ENCODE measurements around the gene WTAP. TPM values are rescaled to one million over a fixed set of nuclear protein-coding genes. Genes with fewer than 3 reads are reported as not detected.
"Not testable (repeated sequence)": the region's sequence is repeated elsewhere in the genome, so short reads cannot be mapped to it uniquely, and the experiment has no call there.

The WTAP gene
- total and polyA plus RNA-seq, 3 experiments from 2014 or later: 95.1 to 149 (median 103) TPM

DNA sequence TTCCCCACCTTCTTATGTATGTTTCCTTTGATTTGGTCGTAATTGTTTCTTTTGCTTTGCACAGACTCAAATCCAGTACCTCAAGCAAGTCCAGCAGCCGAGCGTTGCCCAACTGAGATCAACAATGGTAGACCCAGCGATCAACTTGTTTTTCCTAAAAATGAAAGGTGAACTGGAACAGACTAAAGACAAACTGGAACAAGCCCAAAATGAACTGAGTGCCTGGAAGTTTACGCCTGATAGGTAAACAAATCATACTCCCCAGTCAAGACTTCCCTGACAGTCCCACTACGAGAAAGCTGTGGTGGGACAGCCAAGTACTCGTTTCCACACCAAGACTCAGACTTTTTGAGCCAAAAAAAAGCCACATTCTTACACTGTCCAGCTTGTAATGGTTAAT, 20.8 kb downstream of the WTAP start:
- H3K27me3 ChIP-seq (ENCODE audit: insufficient read depth, low read length, poor library complexity, severe bottlenecking); H3K4me3 ChIP-seq (ENCODE audit: low read length); H3K9me3 Mint-ChIP-seq; H3K27ac Mint-ChIP-seq; H3K4me1 ChIP-seq (ENCODE audit: insufficient read depth, low read length); H3K27ac ChIP-seq (ENCODE audit: low read depth, low read length); H3K9me3 ChIP-seq (ENCODE audit: low read length); H3K4me3 Mint-ChIP-seq; H3K27me3 Mint-ChIP-seq; DNase-seq; POLR2A ChIA-PET: not testable (repeated sequence)
- peaks cover 10 to 33% (median 15%) of the 10 kb centered on the region in 3 donors for H3K4me1 Mint-ChIP-seq
- peaks cover 54% of the 10 kb centered on the region for H3K36me3 ChIP-seq (ENCODE audit: insufficient read depth, low read length)
- CTCF ChIA-PET: interaction anchor here (1.5 to 2.2 kb wide), 2 partner anchors 21 to 57 kb away, joined by 4 to 5 read pairs; partner anchors contain the start of gene WTAP
- H3K36me3 Mint-ChIP-seq: peaks cover 6 to 94% (median 33%) of the 10 kb centered on the region in 3 donors

DNA sequence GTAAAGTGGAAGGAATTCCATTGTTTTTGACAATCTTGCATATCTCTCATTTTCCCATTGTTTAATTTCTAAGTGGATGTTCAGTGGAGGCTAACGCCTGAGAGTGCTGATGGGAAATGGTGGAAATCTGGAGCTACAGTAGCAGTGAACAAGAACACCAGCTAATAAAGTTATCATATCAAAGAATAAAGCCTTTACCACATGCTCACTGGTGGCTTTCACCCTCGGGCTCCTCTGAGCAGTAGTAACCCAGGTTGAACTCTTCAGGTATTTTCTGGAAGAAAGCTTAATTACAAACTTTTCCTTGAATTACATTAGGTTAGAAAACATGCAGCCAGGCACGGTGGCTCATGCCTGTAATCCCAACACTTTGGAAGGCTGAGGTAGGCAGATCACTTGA, 24.1 kb downstream of the WTAP start:
- no peaks in the 10 kb centered on the region for H3K27me3 Mint-ChIP-seq
- Histone ChIP-seq H3K4me3 (ENCODE audit: low read length) (no peak overlapping the region), H3K27me3 (ENCODE audit: insufficient read depth, low read length, poor library complexity, severe bottlenecking) (no peaks in the 10 kb centered on the region), H3K36me3 (ENCODE audit: insufficient read depth, low read length) (peaks cover 49% of the 10 kb centered on the region), H3K27ac (ENCODE audit: low read depth, low read length) (no peak overlapping the region), H3K9me3 (ENCODE audit: low read length) (no peaks in the 10 kb centered on the region), H3K4me1 (ENCODE audit: insufficient read depth, low read length) (no peaks in the 10 kb centered on the region)
- no peak overlapping the region for H3K4me3 Mint-ChIP-seq
- POLR2A ChIA-PET: interaction anchor here (0.7 kb wide), 1 partner anchor 25 kb away, joined by 3 read pairs; no protein-coding TSS in a partner anchor
- peaks cover 5 to 92% (median 24%) of the 10 kb centered on the region in 3 donors for H3K36me3 Mint-ChIP-seq
- no peaks in the 10 kb centered on the region for H3K9me3 Mint-ChIP-seq
- DNase-seq: no peak
- H3K4me1 Mint-ChIP-seq: peaks cover 0 to 21% (median 4%) of the 10 kb centered on the region in 3 donors
- CTCF ChIA-PET: interaction anchor here (1.3 to 1.5 kb wide), 2 partner anchors 10 to 14 kb away, joined by 3 to 4 read pairs; partner anchors contain the start of gene ACAT2
- no peak overlapping the region for H3K27ac Mint-ChIP-seq

DNA sequence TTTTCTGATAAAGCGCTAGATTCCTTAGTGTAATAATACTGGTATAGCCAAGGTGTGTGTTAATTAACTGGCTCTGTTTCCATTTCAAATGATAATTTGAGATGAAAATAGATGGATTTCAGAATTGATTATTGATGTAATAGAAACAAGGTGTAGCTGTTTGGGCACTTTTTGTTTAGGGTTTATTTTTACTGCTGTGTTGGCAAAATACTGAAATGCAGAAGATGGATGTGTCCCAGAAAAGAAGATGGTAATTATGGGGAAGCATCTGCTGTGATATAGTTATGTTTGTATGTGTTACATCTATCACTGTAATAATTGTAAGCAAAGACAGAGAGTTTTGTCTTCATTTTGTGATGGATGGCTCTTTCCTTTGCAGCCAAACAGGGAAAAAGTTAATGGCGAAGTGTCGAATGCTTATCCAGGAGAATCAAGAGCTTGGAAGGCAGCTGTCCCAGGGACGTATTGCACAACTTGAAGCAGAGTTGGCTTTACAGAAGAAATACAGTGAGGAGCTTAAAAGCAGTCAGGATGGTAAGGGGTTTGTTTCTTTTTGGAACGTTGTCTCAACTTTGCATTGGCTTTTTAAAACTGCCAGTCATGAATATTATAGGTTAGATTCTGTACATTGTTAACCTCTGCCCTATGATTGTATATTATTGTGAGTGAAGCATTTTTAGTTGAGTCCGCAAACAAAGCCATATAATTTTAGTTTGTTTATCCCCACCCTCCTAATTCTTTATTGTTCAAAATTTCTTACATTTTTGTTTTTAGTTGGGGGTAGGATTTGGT, 26.0 kb downstream of the WTAP start:
- peaks cover 5 to 91% (median 27%) of the 10 kb centered on the region in 3 donors for H3K36me3 Mint-ChIP-seq
- H3K9me3 Mint-ChIP-seq: no peaks in the 10 kb centered on the region

DNA sequence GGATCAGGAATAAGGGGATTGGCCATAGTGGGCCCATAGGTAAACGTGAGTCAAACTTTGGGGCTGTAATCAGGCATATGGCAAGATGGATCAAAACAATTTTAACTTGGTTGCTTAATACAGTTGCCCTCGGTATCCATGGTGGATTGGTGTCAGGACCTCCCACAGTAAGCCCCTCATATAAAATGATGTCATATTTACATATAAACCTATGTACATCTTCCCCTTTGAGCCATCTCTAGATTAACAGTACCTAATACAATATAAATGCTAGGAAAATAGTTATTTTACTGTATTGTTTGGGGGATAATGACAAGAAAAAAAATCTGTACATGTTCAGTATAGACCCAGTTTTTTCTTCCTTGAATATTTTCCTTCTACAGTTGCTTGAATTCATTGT, 27.1 kb downstream of the WTAP start:
- ChIA-PET CTCF (no interaction called here), POLR2A (no interaction called here)
- Histone ChIP-seq H3K4me1 (ENCODE audit: insufficient read depth, low read length) (no peaks in the 10 kb centered on the region), H3K27me3 (ENCODE audit: insufficient read depth, low read length, poor library complexity, severe bottlenecking) (no peaks in the 10 kb centered on the region), H3K9me3 (ENCODE audit: low read length) (no peaks in the 10 kb centered on the region), H3K4me3 (ENCODE audit: low read length) (no peak overlapping the region), H3K36me3 (ENCODE audit: insufficient read depth, low read length) (peaks cover 38% of the 10 kb centered on the region), H3K27ac (ENCODE audit: low read depth, low read length) (no peak overlapping the region)
- Mint-ChIP-seq H3K27ac (no peak overlapping the region), H3K27me3 (no peaks in the 10 kb centered on the region), H3K4me3 (no peak overlapping the region), H3K9me3 (no peaks in the 10 kb centered on the region), H3K36me3 (peaks cover 5 to 84% (median 20%) of the 10 kb centered on the region in 3 donors), H3K4me1 (peaks cover 0 to 32% (median 5%) of the 10 kb centered on the region in 3 donors)
- no peak for DNase-seq

More for the DNA sequence above, 26.0 kb downstream of the WTAP start:
- Mint-ChIP-seq H3K27ac (peak overlapping the region in 5 of 8 donors; percentile 5 to 52 (median 34)), H3K27me3 (no peaks in the 10 kb centered on the region), H3K4me3 (no peak overlapping the region), H3K4me1 (peaks cover 0 to 28% (median 4%) of the 10 kb centered on the region in 3 donors)
- no peaks in the 10 kb centered on the region for H3K27me3 ChIP-seq (ENCODE audit: insufficient read depth, low read length, poor library complexity, severe bottlenecking)
- H3K4me1 ChIP-seq (ENCODE audit: insufficient read depth, low read length): no peaks in the 10 kb centered on the region
- POLR2A ChIA-PET: no interaction called here
- DNase-seq: no peak
- H3K36me3 ChIP-seq (ENCODE audit: insufficient read depth, low read length): peaks cover 43% of the 10 kb centered on the region
- CTCF ChIA-PET: no interaction called here
- H3K9me3 ChIP-seq (ENCODE audit: low read length): no peaks in the 10 kb centered on the region
- H3K4me3 ChIP-seq (ENCODE audit: low read length): no peak overlapping the region
- H3K27ac ChIP-seq (ENCODE audit: low read depth, low read length): no peak overlapping the region

DNA sequence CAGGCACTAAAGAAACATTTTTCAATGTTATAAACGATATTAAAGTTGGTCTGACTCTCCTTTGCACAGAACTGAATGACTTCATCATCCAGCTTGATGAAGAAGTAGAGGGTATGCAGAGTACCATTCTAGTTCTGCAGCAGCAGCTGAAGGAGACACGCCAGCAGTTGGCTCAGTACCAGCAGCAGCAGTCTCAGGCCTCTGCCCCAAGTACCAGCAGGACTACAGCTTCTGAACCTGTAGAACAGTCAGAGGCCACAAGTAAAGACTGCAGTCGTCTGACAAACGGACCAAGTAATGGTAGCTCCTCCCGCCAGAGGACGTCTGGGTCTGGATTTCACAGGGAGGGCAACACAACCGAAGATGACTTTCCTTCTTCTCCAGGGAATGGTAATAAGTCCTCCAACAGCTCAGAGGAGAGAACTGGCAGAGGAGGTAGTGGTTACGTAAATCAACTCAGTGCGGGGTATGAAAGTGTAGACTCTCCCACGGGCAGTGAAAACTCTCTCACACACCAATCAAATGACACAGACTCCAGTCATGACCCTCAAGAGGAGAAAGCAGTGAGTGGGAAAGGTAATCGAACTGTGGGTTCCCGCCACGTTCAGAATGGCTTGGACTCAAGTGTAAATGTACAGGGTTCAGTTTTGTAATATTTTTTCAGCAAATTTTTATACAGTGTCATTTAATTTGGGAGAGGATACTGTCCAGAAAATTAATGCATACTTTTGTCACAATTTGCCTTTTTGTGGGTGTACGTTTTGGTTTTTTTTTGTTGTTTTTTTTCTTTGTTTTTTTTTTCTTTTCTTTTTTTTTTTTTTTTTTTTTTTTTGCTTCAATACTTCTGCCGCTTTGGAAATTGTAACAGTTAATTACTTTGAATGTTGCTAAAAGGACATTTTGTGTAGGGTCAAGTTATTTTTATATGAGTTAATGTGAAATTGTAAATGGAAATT, 27.9 kb downstream of the WTAP start:
- Mint-ChIP-seq H3K27me3 (no peaks in the 10 kb centered on the region), H3K4me3 (peak overlapping the region in 1 of 7 donors; percentile 26), H3K4me1 (peaks cover 6 to 31% (median 8%) of the 10 kb centered on the region in 3 donors), H3K36me3 (peaks cover 5 to 78% (median 13%) of the 10 kb centered on the region in 3 donors), H3K27ac (peak overlapping the region; percentile 27 to 86 (median 58)), H3K9me3 (no peaks in the 10 kb centered on the region)
- Histone ChIP-seq H3K4me1 (ENCODE audit: insufficient read depth, low read length) (no peaks in the 10 kb centered on the region), H3K27ac (ENCODE audit: low read depth, low read length) (no peak overlapping the region), H3K36me3 (ENCODE audit: insufficient read depth, low read length) (peaks cover 38% of the 10 kb centered on the region), H3K27me3 (ENCODE audit: insufficient read depth, low read length, poor library complexity, severe bottlenecking) (no peaks in the 10 kb centered on the region), H3K9me3 (ENCODE audit: low read length) (no peaks in the 10 kb centered on the region), H3K4me3 (ENCODE audit: low read length) (no peak overlapping the region)
- ChIA-PET CTCF (no interaction called here), POLR2A (no interaction called here)
- no peak for DNase-seq

DNA sequence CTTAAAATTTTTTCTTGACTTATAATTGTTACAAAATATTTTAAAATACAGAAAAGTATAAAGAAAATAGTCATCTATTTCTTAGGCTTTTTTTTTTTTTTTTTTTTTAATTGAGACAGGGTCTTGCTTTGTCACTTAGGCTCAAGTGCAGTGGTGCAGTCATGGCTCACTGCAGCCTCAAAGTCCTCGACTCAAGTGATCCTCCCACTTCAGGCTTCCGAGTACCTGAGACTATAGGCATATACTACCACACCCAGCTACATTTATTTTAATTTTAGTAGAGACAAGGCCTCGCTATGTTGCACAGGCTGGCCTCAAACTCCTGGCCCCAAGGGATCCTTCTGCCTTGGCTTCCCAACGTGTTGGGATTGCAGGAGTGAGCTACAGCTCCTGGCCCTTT, 29.2 kb downstream of the WTAP start:
- ChIA-PET POLR2A (no interaction called here), CTCF (interaction anchor here (0.8 to 1.4 kb wide), 2 partner anchors 13 to 38 kb away, joined by 3 to 4 read pairs; no protein-coding TSS in a partner anchor)
- Mint-ChIP-seq H3K9me3 (no peaks in the 10 kb centered on the region), H3K4me1 (peaks cover 16 to 42% (median 17%) of the 10 kb centered on the region in 3 donors), H3K27me3 (no peaks in the 10 kb centered on the region), H3K36me3 (peaks cover 5 to 71% (median 13%) of the 10 kb centered on the region in 3 donors), H3K27ac (peak overlapping the region in 2 of 8 donors; percentile 45 to 89), H3K4me3 (no peak overlapping the region)
- Histone ChIP-seq H3K9me3 (ENCODE audit: low read length) (no peaks in the 10 kb centered on the region), H3K4me1 (ENCODE audit: insufficient read depth, low read length) (peaks cover 8% of the 10 kb centered on the region), H3K4me3 (ENCODE audit: low read length) (no peak overlapping the region), H3K27ac (ENCODE audit: low read depth, low read length) (no peak overlapping the region), H3K27me3 (ENCODE audit: insufficient read depth, low read length, poor library complexity, severe bottlenecking) (no peaks in the 10 kb centered on the region), H3K36me3 (ENCODE audit: insufficient read depth, low read length) (peaks cover 38% of the 10 kb centered on the region)
- DNase-seq: no peak

DNA sequence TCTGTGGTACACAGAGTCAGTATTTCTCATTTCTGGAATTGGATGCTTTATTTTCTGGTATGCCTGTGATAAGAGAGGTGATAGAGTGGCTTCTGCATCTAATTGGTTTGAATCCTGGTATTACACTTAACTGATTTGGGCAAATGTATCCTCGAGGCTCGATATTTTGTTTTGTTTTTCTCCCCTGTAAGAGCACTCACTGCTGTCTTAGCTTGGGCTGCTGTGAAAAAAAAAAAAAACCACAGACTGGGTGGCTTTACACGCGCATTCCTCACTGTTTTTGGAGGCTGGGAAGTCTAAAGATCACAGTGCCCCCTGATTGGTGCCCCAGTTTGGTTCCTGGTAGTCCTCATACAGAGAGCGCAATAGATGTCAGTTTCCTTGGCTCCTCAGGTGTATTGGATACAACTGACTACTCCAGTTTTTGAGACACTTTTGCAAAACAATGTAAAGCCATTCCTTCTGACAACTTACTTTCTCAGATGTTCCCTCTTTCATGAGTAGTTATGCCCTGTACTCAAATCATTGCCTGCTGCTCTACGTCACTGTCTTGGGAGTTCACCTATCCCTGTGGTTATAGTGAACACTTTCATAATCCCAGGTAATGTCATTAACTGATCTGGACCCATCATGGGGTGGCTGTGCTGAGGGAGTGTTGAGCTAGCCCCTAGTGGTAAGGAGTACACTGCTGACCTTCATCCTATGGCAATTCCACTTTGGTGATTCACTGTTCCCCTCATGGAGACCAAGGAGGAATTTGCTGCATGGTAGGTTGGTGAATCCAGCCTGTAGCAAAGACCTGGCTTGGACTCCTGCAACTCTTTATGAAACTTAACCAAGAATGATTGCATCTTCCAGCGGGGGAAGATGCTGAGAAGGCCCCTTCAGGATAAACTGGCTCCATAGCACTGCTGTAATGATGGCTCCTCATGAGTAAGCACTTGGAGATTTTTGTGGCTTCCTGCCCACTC, 31.0 kb downstream of the WTAP start:
- Mint-ChIP-seq H3K36me3 (peaks cover 5 to 67% (median 13%) of the 10 kb centered on the region in 3 donors), H3K9me3 (no peaks in the 10 kb centered on the region), H3K27ac (peak overlapping the region in 7 of 8 donors; percentile 17 to 90 (median 61)), H3K4me1 (peaks cover 22 to 47% (median 24%) of the 10 kb centered on the region in 3 donors), H3K4me3 (peak overlapping the region in 3 of 7 donors; percentile 29 to 46 (median 42)), H3K27me3 (no peaks in the 10 kb centered on the region)
- Histone ChIP-seq H3K36me3 (ENCODE audit: insufficient read depth, low read length) (peaks cover 30% of the 10 kb centered on the region), H3K27ac (ENCODE audit: low read depth, low read length) (no peak overlapping the region), H3K27me3 (ENCODE audit: insufficient read depth, low read length, poor library complexity, severe bottlenecking) (no peaks in the 10 kb centered on the region), H3K4me1 (ENCODE audit: insufficient read depth, low read length) (peaks cover 17% of the 10 kb centered on the region), H3K9me3 (ENCODE audit: low read length) (no peaks in the 10 kb centered on the region), H3K4me3 (ENCODE audit: low read length) (no peak overlapping the region)
- CTCF ChIA-PET: no interaction called here
- DNase-seq: no peak
- POLR2A ChIA-PET: interaction anchor here (1.4 kb wide), 1 partner anchor 31 kb away, joined by 4 read pairs; the partner anchor contains the start of gene TCP1

Data from CD8-positive, alpha-beta memory T cell (primary cell).